GM12873 (cell line): ENCODE data around the gene RNF167.

Source experiments
- TF ChIP-seq, protein P1 (sequence below): IDR thresholded peaks from 2 replicates; pipeline ENCODE4 v1.5.1; 2012; ENCODE audit warnings: low read depth, mild to moderate bottlenecking, moderate library complexity, low read length, control low read depth; ENCODE audit not compliant: insufficient read depth; ENCODE audit errors: missing control alignments

The RNF167 gene

DNA sequence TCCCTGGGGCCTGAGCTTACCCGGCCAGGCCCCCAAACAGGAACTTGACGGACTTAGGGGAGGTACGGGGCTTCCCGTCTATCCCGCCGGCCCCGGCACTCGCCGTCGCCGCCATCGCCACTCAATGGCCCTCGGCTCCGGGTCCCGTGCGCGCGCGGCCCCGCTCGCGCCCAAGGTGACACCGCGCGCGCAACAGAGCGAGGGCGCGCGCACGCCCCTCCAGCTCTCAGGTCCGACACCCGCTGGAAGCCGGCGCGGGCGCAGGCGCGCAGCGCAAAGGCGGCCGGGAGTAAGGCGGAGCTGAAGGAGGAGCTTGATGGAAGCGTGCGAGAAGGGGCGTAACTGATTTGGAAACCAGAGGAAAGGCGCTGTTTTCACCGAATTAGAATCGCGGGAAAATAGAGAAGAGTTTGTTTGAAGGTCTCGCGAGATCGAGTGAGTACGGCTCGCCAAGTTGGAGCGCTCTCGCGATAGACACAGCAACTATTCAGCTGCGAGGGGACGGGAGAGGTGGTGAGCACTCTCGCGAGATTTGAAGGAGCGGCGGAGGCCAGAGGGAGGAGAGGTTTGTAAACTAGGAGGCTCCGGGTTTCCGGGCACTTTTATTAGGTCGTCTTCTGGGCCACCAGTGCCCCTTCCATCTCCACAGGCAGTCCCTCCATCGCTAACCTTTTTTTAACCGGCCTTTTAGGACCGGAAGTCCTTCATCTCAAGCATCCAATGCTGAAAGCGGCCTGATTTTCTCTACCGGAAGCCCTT lies at the start of gene RNF167, which contains the start of gene SLC25A11:
TSS of gene RNF167 (plus strand) at position 473 of the 759 bp plus-strand sequence. CDS start 642 bp downstream, outside the sequence.
TSS of gene SLC25A11 (minus strand) at position 251 of the 759 bp plus-strand sequence. CDS start at position 115, 136 bp downstream.
- TF ChIP-seq, protein P1, sequence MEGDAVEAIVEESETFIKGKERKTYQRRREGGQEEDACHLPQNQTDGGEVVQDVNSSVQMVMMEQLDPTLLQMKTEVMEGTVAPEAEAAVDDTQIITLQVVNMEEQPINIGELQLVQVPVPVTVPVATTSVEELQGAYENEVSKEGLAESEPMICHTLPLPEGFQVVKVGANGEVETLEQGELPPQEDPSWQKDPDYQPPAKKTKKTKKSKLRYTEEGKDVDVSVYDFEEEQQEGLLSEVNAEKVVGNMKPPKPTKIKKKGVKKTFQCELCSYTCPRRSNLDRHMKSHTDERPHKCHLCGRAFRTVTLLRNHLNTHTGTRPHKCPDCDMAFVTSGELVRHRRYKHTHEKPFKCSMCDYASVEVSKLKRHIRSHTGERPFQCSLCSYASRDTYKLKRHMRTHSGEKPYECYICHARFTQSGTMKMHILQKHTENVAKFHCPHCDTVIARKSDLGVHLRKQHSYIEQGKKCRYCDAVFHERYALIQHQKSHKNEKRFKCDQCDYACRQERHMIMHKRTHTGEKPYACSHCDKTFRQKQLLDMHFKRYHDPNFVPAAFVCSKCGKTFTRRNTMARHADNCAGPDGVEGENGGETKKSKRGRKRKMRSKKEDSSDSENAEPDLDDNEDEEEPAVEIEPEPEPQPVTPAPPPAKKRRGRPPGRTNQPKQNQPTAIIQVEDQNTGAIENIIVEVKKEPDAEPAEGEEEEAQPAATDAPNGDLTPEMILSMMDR: no peak

DNA sequence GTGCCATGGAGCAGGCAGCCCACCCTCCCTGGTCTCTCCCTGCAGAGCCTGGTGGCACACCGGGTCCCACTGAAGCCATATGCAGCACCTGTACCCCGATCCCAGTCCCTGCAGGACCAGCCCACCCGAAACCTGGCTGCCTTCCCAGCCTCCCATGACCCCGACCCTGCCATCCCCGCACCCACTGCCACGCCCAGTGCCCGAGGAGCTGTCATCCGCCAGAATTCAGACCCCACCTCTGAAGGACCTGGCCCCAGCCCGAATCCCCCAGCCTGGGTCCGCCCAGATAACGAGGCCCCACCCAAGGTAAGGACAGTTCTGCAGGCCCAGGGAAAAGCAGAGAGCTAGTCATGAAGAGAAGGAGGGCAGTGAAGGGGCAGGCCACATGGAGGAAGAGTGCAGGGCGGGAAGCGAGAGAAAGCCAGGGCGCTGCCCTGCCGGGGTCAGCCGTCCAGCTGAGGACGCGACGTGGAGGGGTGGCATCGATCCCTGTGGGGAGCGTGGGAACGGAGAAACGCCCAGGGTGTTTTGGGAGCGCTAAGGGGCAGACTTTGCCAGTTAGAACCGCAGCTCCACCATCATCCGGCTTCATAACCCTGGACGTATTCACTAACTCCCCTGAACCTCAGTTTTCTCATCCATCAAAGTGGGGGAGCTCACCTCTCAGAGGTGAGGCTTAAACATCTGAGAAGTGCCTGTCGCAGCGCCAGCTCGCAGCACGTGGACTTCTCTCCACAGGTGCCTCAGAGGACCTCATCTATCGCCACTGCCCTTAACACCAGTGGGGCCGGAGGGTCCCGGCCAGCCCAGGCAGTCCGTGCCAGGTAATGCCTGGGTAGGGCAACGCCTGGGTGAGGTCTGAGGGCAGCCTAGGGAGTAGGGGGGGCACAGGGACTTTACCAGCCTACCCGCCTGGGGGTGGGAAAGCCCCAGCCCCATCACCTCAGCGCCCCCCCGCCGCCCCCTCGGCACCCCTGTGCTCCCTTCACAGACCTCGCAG lies 48.4 kb upstream of the RNF167 start:
- TF ChIP-seq, protein P1: no peak

DNA sequence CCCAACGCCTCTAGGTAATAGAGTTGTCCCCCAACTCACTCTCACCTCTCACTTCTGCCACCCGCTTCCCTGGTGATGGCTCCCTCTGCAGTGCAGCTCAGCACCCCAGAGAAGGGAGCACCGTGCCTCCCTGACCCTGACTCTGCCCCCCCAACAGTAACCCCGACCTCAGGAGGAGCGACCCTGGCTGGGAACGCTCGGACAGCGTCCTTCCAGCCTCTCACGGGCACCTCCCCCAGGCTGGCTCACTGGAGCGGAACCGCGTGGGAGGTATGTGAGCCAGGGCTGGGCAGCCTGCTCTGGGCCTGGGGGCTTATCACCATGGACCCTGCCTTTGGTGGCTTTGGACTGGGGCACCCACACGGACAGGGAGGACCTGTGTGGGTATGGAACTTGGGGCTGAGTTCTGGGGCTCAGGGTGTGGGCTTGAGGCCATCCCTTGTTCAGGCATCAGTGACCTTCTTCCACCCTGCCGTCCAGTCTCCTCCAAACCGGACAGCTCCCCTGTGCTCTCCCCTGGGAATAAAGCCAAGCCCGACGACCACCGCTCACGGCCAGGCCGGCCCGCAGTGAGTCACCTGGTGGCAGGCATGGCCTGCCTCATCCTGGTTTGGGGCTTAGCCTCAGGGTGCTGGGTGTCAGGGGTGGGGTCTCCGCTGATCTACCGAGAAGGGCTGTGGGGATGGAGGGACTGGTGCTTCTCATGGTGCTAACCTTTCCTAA lies 47.4 kb upstream of the RNF167 start:
- TF ChIP-seq, protein P1: no peak

DNA sequence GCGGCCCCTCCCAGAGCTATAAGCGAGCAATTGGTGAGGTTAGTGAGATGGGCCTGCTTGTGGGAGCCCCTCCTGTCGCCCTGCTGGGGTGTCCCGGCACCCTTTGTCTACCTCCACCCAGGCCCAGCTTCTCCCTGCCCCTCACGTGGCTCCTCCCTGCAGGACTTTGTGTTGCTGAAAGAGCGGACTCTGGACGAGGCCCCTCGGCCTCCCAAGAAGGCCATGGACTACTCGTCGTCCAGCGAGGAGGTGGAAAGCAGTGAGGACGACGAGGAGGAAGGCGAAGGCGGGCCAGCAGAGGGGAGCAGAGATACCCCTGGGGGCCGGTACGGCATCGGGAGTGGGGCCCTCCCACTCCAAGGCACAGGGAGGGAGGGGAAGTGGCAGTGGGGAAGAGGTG lies 46.8 kb upstream of the RNF167 start:
- TF ChIP-seq, protein P1: no peak

DNA sequence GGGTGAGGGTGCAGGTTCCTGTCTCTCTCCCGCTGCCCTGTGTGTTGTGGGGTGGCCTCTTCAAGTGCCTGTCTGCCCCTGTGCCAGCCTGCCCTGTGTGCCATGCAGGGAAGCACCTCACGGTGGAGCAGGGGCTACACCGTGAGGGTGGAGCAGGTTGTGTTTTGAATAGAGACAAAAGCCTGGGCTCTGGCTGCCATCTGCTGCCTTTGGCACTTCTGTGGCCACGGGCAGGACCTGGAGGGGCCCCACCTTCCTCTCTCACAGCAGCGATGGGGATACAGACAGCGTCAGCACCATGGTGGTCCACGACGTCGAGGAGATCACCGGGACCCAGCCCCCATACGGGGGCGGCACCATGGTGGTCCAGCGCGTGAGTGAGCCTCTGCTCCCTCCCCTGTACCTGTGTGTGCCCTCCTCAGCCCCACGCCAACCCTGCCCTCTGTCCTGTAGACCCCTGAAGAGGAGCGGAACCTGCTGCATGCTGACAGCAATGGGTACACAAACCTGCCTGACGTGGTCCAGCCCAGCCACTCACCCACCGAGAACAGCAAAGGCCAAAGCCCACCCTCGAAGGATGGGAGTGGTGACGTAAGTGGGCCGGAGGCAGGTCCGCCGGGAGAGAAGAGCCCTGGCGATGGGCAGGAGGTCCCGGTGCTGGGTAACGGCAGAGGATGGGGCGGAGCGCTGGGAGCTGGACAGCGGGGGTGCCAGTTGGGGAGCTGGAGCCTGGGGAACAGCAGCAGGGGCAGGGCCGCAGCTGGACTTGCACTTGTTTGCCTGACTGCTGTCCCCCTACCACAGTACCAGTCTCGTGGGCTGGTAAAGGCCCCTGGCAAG lies 46.1 kb upstream of the RNF167 start:
- TF ChIP-seq, protein P1: no peak

DNA sequence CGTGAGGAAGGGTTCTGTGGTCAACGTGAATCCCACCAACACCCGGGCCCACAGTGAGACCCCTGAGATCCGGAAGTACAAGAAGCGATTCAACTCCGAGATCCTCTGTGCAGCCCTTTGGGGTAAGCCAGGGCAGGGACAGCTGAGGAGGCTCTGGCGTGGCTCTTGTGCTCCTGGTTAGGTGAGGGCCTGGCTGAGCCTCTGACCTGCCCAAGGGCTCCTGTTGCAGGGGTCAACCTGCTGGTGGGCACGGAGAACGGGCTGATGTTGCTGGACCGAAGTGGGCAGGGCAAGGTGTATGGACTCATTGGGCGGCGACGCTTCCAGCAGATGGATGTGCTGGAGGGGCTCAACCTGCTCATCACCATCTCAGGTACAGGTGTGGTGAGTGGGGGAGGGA lies 44.9 kb upstream of the RNF167 start:
- TF ChIP-seq, protein P1: no peak
